Measurements from ENCODE around the gene INTS1. TPM values are rescaled to one million over a fixed set of nuclear protein-coding genes. Genes with fewer than 3 reads are reported as not detected.

The INTS1 gene
- polyA plus RNA-seq, 1 donor from 2014 or later, result 21.1 TPM

GRCh38 chr7:1473864-1474512 is 30.2 kb downstream of the INTS1 start:
- H3K4me2 ChIP-seq (ENCODE audit: low read length), result no peak overlapping the region
- H3K36me3 ChIP-seq (ENCODE audit: insufficient read depth, low read length), result no peaks in the 10 kb centered on the region
- no peak overlapping the region for H3K9ac ChIP-seq (ENCODE audit: low read length)
- H3F3A ChIP-seq (ENCODE audit: insufficient read depth, low read length, poor library complexity, severe bottlenecking), result no peaks in the 10 kb centered on the region
- H2AFZ ChIP-seq (ENCODE audit: low read depth, low read length), result no peak overlapping the region
- no peaks in the 10 kb centered on the region for H3K9me3 ChIP-seq (ENCODE audit: low read length)
- no peaks in the 10 kb centered on the region for H3K9me2 ChIP-seq (ENCODE audit: insufficient read depth, low read length)
- H3K79me2 ChIP-seq (replicated peaks; ENCODE audit: insufficient read depth, low read length), result no peaks in the 10 kb centered on the region
- no peak overlapping the region for H3K27ac ChIP-seq (ENCODE audit: low read length)
- peak; percentile 87 for TF ChIP-seq CTCF (IDR thresholded peaks at IDR 0.05; ENCODE audit: poor library complexity, severe bottlenecking)
- peak; percentile 77 for TF ChIP-seq MXI1 (conservative IDR thresholded peaks at IDR 0.05; ENCODE audit: poor library complexity, severe bottlenecking)
- no peak for TF ChIP-seq TAF1 (IDR thresholded peaks at IDR 0.05; ENCODE audit: low read depth)
- peak; percentile 78 for TF ChIP-seq SMC3 (conservative IDR thresholded peaks at IDR 0.05; ENCODE audit: poor library complexity)
- TF ChIP-seq EZH2 (IDR thresholded peaks at IDR 0.05; ENCODE audit: borderline replicate concordance, insufficient read depth, low read length, poor library complexity, severe bottlenecking), result no peak
- no peak for TF ChIP-seq EP300 (conservative IDR thresholded peaks at IDR 0.05; ENCODE audit: poor library complexity, severe bottlenecking)
- peak; percentile 81 for TF ChIP-seq RAD21 (conservative IDR thresholded peaks at IDR 0.05)
- TF ChIP-seq REST (IDR thresholded peaks at IDR 0.05; ENCODE audit: borderline replicate concordance), result no peak
- no peak for TF ChIP-seq POLR2AphosphoS5 (IDR thresholded peaks at IDR 0.05)
- H3K27me3 ChIP-seq (ENCODE audit: insufficient read depth, low read depth, low read length), result no peaks in the 10 kb centered on the region
- H4K20me1 ChIP-seq (ENCODE audit: insufficient read depth), result no peaks in the 10 kb centered on the region
- no peak overlapping the region for H3K4me3 ChIP-seq (ENCODE audit: low read length)

GRCh38 chr7:1470901-1471300 is 33.3 kb downstream of the INTS1 start:
- H4K20me1 ChIP-seq (ENCODE audit: insufficient read depth), result no peaks in the 10 kb centered on the region
- no peak overlapping the region for H3K4me3 ChIP-seq (ENCODE audit: low read length)
- H3K36me3 ChIP-seq (ENCODE audit: insufficient read depth, low read length), result no peaks in the 10 kb centered on the region
- H3K9ac ChIP-seq (ENCODE audit: low read length), result no peak overlapping the region
- no peaks in the 10 kb centered on the region for H3K9me3 ChIP-seq (ENCODE audit: low read length)
- no peak overlapping the region for H2AFZ ChIP-seq (ENCODE audit: low read depth, low read length)
- H3K27ac ChIP-seq (ENCODE audit: low read length), result no peak overlapping the region
- H3K9me2 ChIP-seq (ENCODE audit: insufficient read depth, low read length), result no peaks in the 10 kb centered on the region
- H3K79me2 ChIP-seq (replicated peaks; ENCODE audit: insufficient read depth, low read length), result no peaks in the 10 kb centered on the region
- H3K27me3 ChIP-seq (ENCODE audit: insufficient read depth, low read depth, low read length), result no peaks in the 10 kb centered on the region
- no peaks in the 10 kb centered on the region for H3F3A ChIP-seq (ENCODE audit: insufficient read depth, low read length, poor library complexity, severe bottlenecking)
- TF ChIP-seq CTCF (IDR thresholded peaks at IDR 0.05; ENCODE audit: poor library complexity, severe bottlenecking), result no peak
- TF ChIP-seq EZH2 (IDR thresholded peaks at IDR 0.05; ENCODE audit: borderline replicate concordance, insufficient read depth, low read length, poor library complexity, severe bottlenecking), result no peak
- TF ChIP-seq TAF1 (IDR thresholded peaks at IDR 0.05; ENCODE audit: low read depth), result no peak
- TF ChIP-seq SMC3 (conservative IDR thresholded peaks at IDR 0.05; ENCODE audit: poor library complexity), result no peak
- no peak for TF ChIP-seq EP300 (conservative IDR thresholded peaks at IDR 0.05; ENCODE audit: poor library complexity, severe bottlenecking)
- no peak for TF ChIP-seq RAD21 (conservative IDR thresholded peaks at IDR 0.05)
- no peak for TF ChIP-seq MXI1 (conservative IDR thresholded peaks at IDR 0.05; ENCODE audit: poor library complexity, severe bottlenecking)
- TF ChIP-seq REST (IDR thresholded peaks at IDR 0.05; ENCODE audit: borderline replicate concordance), result no peak
- no peak for TF ChIP-seq POLR2AphosphoS5 (IDR thresholded peaks at IDR 0.05)
- no peak overlapping the region for H3K4me2 ChIP-seq (ENCODE audit: low read length)
